ENCODE data around the gene OPRM1. TPM values are rescaled to one million over a fixed set of nuclear protein-coding genes. Genes with fewer than 3 reads are reported as not detected.

OPRM1 gene
- total RNA-seq, 1 donor from 2014 or later: not detected

DNA sequence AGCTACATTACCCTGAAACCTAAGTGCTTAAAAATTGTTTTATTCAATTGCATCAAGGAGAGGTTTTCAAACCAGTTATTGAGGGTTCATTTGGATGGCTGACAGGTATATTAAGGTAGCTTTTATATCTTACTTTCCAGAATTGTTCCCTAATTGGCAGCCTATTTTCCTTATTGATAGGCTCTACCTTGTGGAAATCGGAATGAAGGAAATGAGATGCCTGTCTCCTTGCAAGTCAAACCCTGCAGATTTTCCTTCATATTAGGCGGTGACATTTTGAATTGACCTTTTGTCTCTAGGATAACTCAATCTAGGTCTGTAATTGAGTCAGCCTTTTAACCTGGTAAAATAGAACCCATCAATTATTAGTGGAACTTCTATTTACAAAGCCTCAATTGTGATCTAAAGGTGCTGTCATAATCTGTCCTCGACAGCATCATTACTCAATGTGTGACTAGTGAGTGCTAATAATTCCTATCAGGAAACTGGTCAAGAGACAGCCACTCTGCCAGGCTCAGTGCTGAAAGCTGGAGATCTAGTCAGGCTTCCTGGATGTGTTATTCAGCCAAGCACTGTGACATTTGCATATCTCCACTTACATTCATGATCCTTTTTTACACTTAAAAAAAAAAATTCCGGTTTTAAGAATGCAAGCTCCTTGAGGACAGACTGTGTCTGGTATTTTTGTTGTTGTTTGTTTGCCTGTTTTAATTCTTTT lies 20.1 kb downstream of the OPRM1 start:
- Mint-ChIP-seq H3K4me3 (ENCODE audit: low read depth) (no peak overlapping the region), H3K27ac (no peak overlapping the region), H3K36me3 (ENCODE audit: insufficient read depth) (no peaks in the 10 kb centered on the region), H3K4me1 (ENCODE audit: low read depth) (no peaks in the 10 kb centered on the region), H3K9me3 (ENCODE audit: low read depth) (no peaks in the 10 kb centered on the region), H3K27me3 (no peaks in the 10 kb centered on the region)
- no peak for DNase-seq (ENCODE audit: low spot score, unreplicated experiment)
- TF ChIP-seq, protein P1, sequence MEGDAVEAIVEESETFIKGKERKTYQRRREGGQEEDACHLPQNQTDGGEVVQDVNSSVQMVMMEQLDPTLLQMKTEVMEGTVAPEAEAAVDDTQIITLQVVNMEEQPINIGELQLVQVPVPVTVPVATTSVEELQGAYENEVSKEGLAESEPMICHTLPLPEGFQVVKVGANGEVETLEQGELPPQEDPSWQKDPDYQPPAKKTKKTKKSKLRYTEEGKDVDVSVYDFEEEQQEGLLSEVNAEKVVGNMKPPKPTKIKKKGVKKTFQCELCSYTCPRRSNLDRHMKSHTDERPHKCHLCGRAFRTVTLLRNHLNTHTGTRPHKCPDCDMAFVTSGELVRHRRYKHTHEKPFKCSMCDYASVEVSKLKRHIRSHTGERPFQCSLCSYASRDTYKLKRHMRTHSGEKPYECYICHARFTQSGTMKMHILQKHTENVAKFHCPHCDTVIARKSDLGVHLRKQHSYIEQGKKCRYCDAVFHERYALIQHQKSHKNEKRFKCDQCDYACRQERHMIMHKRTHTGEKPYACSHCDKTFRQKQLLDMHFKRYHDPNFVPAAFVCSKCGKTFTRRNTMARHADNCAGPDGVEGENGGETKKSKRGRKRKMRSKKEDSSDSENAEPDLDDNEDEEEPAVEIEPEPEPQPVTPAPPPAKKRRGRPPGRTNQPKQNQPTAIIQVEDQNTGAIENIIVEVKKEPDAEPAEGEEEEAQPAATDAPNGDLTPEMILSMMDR (IDR thresholded peaks at IDR 0.05; ENCODE audit: unreplicated experiment): no peak

DNA sequence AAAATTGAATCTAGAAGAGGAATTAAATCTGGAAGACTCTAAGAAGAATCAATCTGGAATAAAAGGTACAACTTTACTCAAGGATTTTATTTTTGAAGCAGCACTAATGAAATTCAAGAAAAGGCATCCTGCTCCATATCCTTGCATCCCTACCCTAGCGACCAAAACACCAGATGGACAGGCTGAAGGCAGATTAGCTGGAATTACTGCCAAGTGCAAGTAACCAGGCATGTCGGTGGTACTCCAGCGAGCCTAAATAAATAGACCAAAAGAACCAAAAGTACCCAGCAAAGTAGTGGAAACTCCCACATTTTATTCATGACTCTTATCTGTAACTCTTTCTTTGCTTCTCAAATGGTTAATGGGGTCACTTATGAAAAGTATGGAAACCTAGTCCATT lies 21.0 kb downstream of the OPRM1 start:
- TF ChIP-seq, protein P1 (IDR thresholded peaks at IDR 0.05; ENCODE audit: unreplicated experiment): no peak
- Mint-ChIP-seq H3K27ac (no peak overlapping the region), H3K4me1 (ENCODE audit: low read depth) (no peaks in the 10 kb centered on the region), H3K4me3 (ENCODE audit: low read depth) (no peak overlapping the region), H3K27me3 (no peaks in the 10 kb centered on the region), H3K9me3 (ENCODE audit: low read depth) (no peaks in the 10 kb centered on the region), H3K36me3 (ENCODE audit: insufficient read depth) (no peaks in the 10 kb centered on the region)
- DNase-seq (ENCODE audit: low spot score, unreplicated experiment): no peak

DNA sequence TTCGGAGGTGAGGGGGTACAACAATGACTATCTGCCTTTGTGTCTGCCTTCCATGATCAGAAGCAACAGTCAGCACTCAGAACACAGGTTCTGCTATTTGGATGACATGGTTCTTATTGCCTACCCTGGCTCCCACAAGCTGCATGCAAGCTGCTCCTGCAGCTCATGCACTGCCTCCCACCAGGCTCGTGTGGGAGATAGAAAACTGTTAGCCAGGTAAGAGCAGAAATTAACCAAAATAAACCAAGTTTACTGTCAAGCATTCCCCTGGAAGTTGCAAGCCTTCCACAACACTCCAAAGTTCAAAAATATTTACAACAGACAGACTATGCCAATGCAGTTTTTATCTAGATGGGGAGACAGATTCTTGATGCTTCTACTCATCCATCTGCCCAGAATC lies 31.0 kb downstream of the OPRM1 start:
- Mint-ChIP-seq H3K9me3 (ENCODE audit: low read depth) (peaks cover 6% of the 10 kb centered on the region), H3K27ac (no peak overlapping the region), H3K36me3 (ENCODE audit: insufficient read depth) (no peaks in the 10 kb centered on the region), H3K4me3 (ENCODE audit: low read depth) (no peak overlapping the region), H3K4me1 (ENCODE audit: low read depth) (no peaks in the 10 kb centered on the region), H3K27me3 (no peaks in the 10 kb centered on the region)
- DNase-seq (ENCODE audit: low spot score, unreplicated experiment): no peak
- TF ChIP-seq, protein P1 (IDR thresholded peaks at IDR 0.05; ENCODE audit: unreplicated experiment): no peak

DNA sequence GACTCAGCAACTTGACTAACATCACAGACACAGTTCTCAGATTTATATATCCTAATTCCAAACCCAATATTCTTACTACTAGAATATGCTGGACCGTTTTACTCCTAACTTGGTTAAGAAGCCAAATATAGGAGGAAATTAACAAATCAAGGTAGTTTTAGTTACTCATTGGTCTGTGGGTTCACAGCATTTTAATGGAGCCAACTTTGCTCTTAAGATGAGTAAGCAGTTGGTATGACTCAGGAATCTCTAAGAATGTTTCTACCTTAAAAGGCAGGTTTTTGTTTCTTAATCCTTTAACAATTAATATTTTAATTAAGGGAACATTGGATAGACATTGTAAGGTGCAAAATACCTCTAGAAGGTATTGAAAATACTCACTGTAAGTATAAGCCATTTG lies 31.6 kb downstream of the OPRM1 start:
- TF ChIP-seq, protein P1 (IDR thresholded peaks at IDR 0.05; ENCODE audit: unreplicated experiment): no peak
- Mint-ChIP-seq H3K4me3 (ENCODE audit: low read depth) (no peak overlapping the region), H3K27me3 (no peaks in the 10 kb centered on the region), H3K27ac (no peak overlapping the region), H3K4me1 (ENCODE audit: low read depth) (no peaks in the 10 kb centered on the region), H3K9me3 (ENCODE audit: low read depth) (peaks cover 6% of the 10 kb centered on the region), H3K36me3 (ENCODE audit: insufficient read depth) (no peaks in the 10 kb centered on the region)
- DNase-seq (ENCODE audit: low spot score, unreplicated experiment): no peak

DNA sequence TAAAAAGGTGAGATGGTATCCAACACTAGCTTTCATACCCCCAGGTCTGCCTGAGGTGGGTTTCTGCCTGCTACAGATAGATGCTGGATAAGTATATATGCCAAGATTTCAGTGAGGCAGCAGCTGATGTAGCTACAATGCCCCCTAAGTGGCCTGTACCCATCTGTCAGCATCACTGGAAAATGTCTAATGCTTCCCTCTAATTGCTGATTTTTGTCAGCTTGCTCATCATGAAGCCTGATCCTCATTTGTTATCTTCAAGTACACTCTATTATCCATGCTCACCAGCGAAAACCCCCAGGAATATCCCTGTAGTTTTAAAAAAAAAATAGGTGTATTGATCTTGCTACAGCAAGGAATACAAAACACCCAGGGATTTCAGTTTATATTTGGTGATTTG lies 32.2 kb downstream of the OPRM1 start:
- Mint-ChIP-seq H3K4me3 (ENCODE audit: low read depth) (no peak overlapping the region), H3K36me3 (ENCODE audit: insufficient read depth) (no peaks in the 10 kb centered on the region), H3K27ac (no peak overlapping the region), H3K9me3 (ENCODE audit: low read depth) (peaks cover 3% of the 10 kb centered on the region), H3K4me1 (ENCODE audit: low read depth) (no peaks in the 10 kb centered on the region), H3K27me3 (no peaks in the 10 kb centered on the region)
- no peak for DNase-seq (ENCODE audit: low spot score, unreplicated experiment)
- TF ChIP-seq, protein P1 (IDR thresholded peaks at IDR 0.05; ENCODE audit: unreplicated experiment): no peak
